ENCODE measurements around the gene GRXCR1.

- TF ChIP-seq POLR2AphosphoS5 (IDR thresholded peaks at IDR 0.05; ENCODE audit: low read depth, low read length) (no peak), POLR2A (IDR thresholded peaks at IDR 0.05; ENCODE audit: low read depth, low read length) (no peak), PAX5 (IDR thresholded peaks at IDR 0.05; ENCODE audit: insufficient read depth, low read length, severe bottlenecking) (no peak), TAF1 (IDR thresholded peaks at IDR 0.05; ENCODE audit: low read depth, low read length) (no peak), POU2F2 (IDR thresholded peaks at IDR 0.05; ENCODE audit: low read depth, low read length) (no peak)
These were observed 24.8 kb downstream of the GRXCR1 start for GRCh38 chr4:42917296-42917695.

All from GM12891 (cell line).